HepG2 (cell line): ENCODE measurements around the gene MBD3L5. TPM values are rescaled to one million over a fixed set of nuclear protein-coding genes. Genes with fewer than 3 reads are reported as not detected.
A peak's percentile ranks its signal among the peaks of the same experiment; 100 is the strongest.

Experiments
- CENPT ChIP-seq: sonication (generic); formaldehyde crosslinking; IDR thresholded peaks from 2 replicates; pipeline ENCODE4 v1.8.0; 2022; ENCODE audit warnings: low read depth, mild to moderate bottlenecking, moderate library complexity, missing genetic modification reagents
- NFYC ChIP-seq: IDR thresholded peaks from 2 replicates; pipeline ENCODE4 v1.6.1; 2016; ENCODE audit warnings: missing genetic modification reagents, missing compliant biosample characterization
- NR1H2 ChIP-seq: sonication (generic); formaldehyde crosslinking; IDR thresholded peaks from 2 replicates; pipeline ENCODE4 v1.8.1; 2022; ENCODE audit warnings: low read depth, missing genetic modification reagents, borderline replicate concordance
- PCBP2 ChIP-seq: fragments of 200-400 bp; formaldehyde crosslinking; optimal IDR thresholded peaks from 2 replicates; pipeline ENCODE3; 2018; ENCODE audit warnings: low read length, low read depth; ENCODE audit not compliant: poor library complexity, severe bottlenecking
- ZNF766 ChIP-seq: sonication (generic); formaldehyde crosslinking; IDR thresholded peaks from 2 replicates; pipeline ENCODE4 v1.5.0; 2020; ENCODE audit warnings: missing genetic modification reagents, borderline replicate concordance
- polyA plus RNA-seq, 8 experiments: library from polyadenylated mRNA; depleted of rRNA in 3 of 8; stranded (reverse) in 7 of 8; unstranded in 1 of 8; fragments of >200 nt; fragmentation: Illumina TruSeq in 4 of 8; extraction: Trizol in 4 of 8; gene quantifications; 2 replicates each; pipeline versions ENCODE4 v1.2.1 to v1.2.3, GENCODE V29; 2011 to 2016; ENCODE audit warnings: low read depth in 4 of 8, missing spikeins in 1 of 8, mixed read lengths in 1 of 8; ENCODE audit not compliant: insufficient read depth in 1 of 8
- total RNA-seq, 5 experiments: library from RNA; depleted of rRNA; stranded (reverse); fragments of >200 nt; fragmentation: Illumina TruSeq; extraction: Trizol; gene quantifications; 2 replicates each; pipeline ENCODE4 v1.2.3, GENCODE V29; 2016; ENCODE audit warnings: low read depth in 1 of 5
- TF ChIP-seq, protein P1 (sequence below): sonication (generic); formaldehyde crosslinking; IDR thresholded peaks from 2 replicates; pipeline ENCODE4 v1.5.1; 2020; ENCODE audit warnings: mild to moderate bottlenecking, missing genetic modification reagents, moderate library complexity
- TF ChIP-seq, protein P2 (sequence below): sonication (generic); formaldehyde crosslinking; IDR thresholded peaks from 2 replicates; pipeline ENCODE4 v1.5.1; 2020; ENCODE audit warnings: mild to moderate bottlenecking, missing genetic modification reagents, borderline replicate concordance
- TF ChIP-seq, protein P3 (sequence below): sonication (generic); formaldehyde crosslinking; IDR thresholded peaks from 2 replicates; pipeline ENCODE4 v1.9.0; 2021; ENCODE audit warnings: mild to moderate bottlenecking, missing genetic modification reagents
- TF ChIP-seq, protein P4 (sequence below), 2 experiments: sonication (generic) in 1 of 2; formaldehyde crosslinking in 1 of 2; IDR thresholded peaks; 2 replicates each; pipeline versions ENCODE4 v1.5.1 to v1.6.1; 2011 to 2020; ENCODE audit warnings: borderline replicate concordance in 1 of 2, low read depth in 1 of 2, low read length in 1 of 2, mild to moderate bottlenecking in 1 of 2, missing genetic modification reagents in 1 of 2, moderate library complexity in 1 of 2
- TF ChIP-seq, protein P5 (sequence below): sonication (generic); formaldehyde crosslinking; conservative IDR thresholded peaks from 2 replicates; pipeline ENCODE4 v1.5.0; 2020; ENCODE audit warnings: missing genetic modification reagents

Gene MBD3L5
- total and polyA plus RNA-seq, 2 of the 13 experiments (the other 11 are each of a cell fraction or from before 2014, with no cell fraction given), result not detected

DNA sequence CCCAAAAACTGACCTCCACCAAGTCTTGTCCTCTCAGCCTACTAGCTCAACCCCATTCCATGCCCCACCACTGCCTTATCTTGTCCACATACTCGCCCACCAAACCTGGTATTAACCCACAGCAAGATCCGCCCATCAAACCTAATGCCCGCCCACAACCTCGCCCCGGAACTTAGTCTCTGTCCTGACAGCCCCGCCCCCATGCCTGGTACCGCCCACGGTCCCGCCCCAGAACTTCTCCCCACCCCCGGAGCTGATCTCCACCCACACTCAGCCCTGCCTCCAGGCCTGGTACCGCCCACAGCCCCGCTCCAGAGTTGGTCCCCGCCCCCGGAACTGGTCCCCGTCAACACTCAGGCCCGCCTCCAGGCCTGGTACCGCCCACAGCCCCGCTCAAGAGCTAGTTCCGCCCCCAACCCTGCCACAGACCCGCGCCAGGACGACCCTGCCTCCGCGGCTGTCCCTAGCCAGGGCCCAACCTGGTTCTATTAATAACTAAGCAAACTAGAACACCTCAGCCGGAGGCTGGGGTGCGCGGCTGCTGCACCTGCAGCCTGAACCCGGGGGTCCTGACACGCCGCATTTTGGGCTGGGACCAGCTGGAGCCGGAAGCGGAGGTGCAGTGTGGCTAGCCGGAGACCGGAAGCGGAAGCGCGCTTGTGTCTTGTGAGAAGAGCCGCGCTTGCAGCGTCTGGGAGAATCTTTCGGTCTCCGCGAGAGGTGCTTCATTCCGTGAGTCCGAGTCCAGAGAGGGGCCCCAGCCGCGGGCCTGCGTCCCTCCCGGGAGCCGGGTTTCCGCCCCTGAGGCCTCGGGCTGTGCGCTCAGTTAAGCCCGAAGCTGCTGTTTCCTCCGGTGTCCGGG lies 38.9 kb downstream of the MBD3L5 start, which contains the start of gene ZNF557 (continued):
- TF ChIP-seq, protein P1, sequence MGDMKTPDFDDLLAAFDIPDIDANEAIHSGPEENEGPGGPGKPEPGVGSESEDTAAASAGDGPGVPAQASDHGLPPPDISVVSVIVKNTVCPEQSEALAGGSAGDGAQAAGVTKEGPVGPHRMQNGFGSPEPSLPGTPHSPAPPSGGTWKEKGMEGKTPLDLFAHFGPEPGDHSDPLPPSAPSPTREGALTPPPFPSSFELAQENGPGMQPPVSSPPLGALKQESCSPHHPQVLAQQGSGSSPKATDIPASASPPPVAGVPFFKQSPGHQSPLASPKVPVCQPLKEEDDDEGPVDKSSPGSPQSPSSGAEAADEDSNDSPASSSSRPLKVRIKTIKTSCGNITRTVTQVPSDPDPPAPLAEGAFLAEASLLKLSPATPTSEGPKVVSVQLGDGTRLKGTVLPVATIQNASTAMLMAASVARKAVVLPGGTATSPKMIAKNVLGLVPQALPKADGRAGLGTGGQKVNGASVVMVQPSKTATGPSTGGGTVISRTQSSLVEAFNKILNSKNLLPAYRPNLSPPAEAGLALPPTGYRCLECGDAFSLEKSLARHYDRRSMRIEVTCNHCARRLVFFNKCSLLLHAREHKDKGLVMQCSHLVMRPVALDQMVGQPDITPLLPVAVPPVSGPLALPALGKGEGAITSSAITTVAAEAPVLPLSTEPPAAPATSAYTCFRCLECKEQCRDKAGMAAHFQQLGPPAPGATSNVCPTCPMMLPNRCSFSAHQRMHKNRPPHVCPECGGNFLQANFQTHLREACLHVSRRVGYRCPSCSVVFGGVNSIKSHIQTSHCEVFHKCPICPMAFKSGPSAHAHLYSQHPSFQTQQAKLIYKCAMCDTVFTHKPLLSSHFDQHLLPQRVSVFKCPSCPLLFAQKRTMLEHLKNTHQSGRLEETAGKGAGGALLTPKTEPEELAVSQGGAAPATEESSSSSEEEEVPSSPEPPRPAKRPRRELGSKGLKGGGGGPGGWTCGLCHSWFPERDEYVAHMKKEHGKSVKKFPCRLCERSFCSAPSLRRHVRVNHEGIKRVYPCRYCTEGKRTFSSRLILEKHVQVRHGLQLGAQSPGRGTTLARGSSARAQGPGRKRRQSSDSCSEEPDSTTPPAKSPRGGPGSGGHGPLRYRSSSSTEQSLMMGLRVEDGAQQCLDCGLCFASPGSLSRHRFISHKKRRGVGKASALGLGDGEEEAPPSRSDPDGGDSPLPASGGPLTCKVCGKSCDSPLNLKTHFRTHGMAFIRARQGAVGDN (CRISPR knock-in tag), result peak; percentile 84
- TF ChIP-seq CENPT (CRISPR knock-in tag) (no peak), ZNF766 (CRISPR knock-in tag) (no peak; the same call in 1 of the 2 replicates), NFYC (CRISPR knock-in tag) (no peak), NR1H2 (CRISPR knock-in tag) (no peak), PCBP2 (no peak)
- TF ChIP-seq, protein P2, sequence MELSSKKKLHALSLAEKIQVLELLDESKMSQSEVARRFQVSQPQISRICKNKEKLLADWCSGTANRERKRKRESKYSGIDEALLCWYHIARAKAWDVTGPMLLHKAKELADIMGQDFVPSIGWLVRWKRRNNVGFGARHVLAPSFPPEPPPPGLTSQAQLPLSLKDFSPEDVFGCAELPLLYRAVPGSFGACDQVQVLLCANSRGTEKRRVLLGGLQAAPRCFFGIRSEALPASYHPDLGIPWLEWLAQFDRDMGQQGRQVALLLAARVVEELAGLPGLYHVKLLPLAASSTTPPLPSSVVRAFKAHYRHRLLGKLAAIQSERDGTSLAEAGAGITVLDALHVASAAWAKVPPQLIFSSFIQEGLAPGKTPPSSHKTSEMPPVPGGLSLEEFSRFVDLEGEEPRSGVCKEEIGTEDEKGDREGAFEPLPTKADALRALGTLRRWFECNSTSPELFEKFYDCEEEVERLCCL (CRISPR knock-in tag), result 0 out of 2 replicates have a peak, but pooled peaks have one; percentile 28
- TF ChIP-seq, protein P3, sequence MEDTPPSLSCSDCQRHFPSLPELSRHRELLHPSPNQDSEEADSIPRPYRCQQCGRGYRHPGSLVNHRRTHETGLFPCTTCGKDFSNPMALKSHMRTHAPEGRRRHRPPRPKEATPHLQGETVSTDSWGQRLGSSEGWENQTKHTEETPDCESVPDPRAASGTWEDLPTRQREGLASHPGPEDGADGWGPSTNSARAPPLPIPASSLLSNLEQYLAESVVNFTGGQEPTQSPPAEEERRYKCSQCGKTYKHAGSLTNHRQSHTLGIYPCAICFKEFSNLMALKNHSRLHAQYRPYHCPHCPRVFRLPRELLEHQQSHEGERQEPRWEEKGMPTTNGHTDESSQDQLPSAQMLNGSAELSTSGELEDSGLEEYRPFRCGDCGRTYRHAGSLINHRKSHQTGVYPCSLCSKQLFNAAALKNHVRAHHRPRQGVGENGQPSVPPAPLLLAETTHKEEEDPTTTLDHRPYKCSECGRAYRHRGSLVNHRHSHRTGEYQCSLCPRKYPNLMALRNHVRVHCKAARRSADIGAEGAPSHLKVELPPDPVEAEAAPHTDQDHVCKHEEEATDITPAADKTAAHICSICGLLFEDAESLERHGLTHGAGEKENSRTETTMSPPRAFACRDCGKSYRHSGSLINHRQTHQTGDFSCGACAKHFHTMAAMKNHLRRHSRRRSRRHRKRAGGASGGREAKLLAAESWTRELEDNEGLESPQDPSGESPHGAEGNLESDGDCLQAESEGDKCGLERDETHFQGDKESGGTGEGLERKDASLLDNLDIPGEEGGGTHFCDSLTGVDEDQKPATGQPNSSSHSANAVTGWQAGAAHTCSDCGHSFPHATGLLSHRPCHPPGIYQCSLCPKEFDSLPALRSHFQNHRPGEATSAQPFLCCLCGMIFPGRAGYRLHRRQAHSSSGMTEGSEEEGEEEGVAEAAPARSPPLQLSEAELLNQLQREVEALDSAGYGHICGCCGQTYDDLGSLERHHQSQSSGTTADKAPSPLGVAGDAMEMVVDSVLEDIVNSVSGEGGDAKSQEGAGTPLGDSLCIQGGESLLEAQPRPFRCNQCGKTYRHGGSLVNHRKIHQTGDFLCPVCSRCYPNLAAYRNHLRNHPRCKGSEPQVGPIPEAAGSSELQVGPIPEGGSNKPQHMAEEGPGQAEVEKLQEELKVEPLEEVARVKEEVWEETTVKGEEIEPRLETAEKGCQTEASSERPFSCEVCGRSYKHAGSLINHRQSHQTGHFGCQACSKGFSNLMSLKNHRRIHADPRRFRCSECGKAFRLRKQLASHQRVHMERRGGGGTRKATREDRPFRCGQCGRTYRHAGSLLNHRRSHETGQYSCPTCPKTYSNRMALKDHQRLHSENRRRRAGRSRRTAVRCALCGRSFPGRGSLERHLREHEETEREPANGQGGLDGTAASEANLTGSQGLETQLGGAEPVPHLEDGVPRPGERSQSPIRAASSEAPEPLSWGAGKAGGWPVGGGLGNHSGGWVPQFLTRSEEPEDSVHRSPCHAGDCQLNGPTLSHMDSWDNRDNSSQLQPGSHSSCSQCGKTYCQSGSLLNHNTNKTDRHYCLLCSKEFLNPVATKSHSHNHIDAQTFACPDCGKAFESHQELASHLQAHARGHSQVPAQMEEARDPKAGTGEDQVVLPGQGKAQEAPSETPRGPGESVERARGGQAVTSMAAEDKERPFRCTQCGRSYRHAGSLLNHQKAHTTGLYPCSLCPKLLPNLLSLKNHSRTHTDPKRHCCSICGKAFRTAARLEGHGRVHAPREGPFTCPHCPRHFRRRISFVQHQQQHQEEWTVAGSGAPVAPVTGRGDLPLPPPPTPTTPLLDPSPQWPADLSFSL (CRISPR knock-in tag), result no peak
- TF ChIP-seq, protein P4, sequence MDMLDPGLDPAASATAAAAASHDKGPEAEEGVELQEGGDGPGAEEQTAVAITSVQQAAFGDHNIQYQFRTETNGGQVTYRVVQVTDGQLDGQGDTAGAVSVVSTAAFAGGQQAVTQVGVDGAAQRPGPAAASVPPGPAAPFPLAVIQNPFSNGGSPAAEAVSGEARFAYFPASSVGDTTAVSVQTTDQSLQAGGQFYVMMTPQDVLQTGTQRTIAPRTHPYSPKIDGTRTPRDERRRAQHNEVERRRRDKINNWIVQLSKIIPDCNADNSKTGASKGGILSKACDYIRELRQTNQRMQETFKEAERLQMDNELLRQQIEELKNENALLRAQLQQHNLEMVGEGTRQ (IDR thresholded peaks at IDR 0.05; ENCODE audit: low read depth, low read length), result no peak
- TF ChIP-seq, protein P4 (CRISPR knock-in tag; IDR thresholded peaks at IDR 0.05; ENCODE audit: borderline replicate concordance), result no peak
- TF ChIP-seq, protein P5, sequence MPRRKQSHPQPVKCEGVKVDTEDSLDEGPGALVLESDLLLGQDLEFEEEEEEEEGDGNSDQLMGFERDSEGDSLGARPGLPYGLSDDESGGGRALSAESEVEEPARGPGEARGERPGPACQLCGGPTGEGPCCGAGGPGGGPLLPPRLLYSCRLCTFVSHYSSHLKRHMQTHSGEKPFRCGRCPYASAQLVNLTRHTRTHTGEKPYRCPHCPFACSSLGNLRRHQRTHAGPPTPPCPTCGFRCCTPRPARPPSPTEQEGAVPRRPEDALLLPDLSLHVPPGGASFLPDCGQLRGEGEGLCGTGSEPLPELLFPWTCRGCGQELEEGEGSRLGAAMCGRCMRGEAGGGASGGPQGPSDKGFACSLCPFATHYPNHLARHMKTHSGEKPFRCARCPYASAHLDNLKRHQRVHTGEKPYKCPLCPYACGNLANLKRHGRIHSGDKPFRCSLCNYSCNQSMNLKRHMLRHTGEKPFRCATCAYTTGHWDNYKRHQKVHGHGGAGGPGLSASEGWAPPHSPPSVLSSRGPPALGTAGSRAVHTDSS (CRISPR knock-in tag), result no peak
